ENCODE data around the gene CCR3.

- TF ChIP-seq HCFC1 (IDR thresholded peaks at IDR 0.05; ENCODE audit: low read depth, low read length) (no peak), SPI1 (IDR thresholded peaks at IDR 0.05; ENCODE audit: borderline replicate concordance, low read depth, low read length) (no peak), ZBTB8A (IDR thresholded peaks at IDR 0.05; ENCODE audit: partially characterized antibody) (no peak), POLR2H (tag; IDR thresholded peaks at IDR 0.05; ENCODE audit: low read depth) (no peak), SIN3A (IDR thresholded peaks at IDR 0.05; ENCODE audit: borderline replicate concordance in 2 of 2, control insufficient read depth in 1 of 2, low read depth in 2 of 2, low read length in 2 of 2) (no peak), MYC (IDR thresholded peaks at IDR 0.05; ENCODE audit: low read depth, low read length) (no peak), MYC (CRISPR knock-in tag; IDR thresholded peaks at IDR 0.05; ENCODE audit: borderline replicate concordance, low read depth) (no peak), ZNF449 (CRISPR knock-in tag; IDR thresholded peaks at IDR 0.05) (no peak)
Observed at GRCh38 chr3:46208167-46208704, 34.0 kb upstream of the CCR3 start, which contains the start of gene CCR1.

All from K562 (cell line).